Right lobe of liver (tissue), 4 donors: ENCODE results near the gene NLRC5.

Source experiments
- CTCF ChIP-seq, 4 donors: fragments of 200-600 bp in 3 of 4; fragments of 450-650 bp in 1 of 4; IDR thresholded peaks; one replicate each; pipeline versions ENCODE4 v1.5.1 to v1.8.0; 2016 to 2022; ENCODE audit warnings: antibody characterized with exemption in 4 of 4, mild to moderate bottlenecking in 2 of 4
- POLR2A ChIP-seq: fragments of 450-650 bp; IDR thresholded peaks from one replicate; pipeline ENCODE4 v1.6.1; 2017; ENCODE audit warnings: antibody characterized with exemption, mild to moderate bottlenecking
- donor health status: DM: no; HTN: no; CAD: no.
- donor health status: DM: no; HTN: no; CAD: no.
- donor health status: DM: no; HTN: yes; CAD: no.

- TF ChIP-seq CTCF (IDR thresholded peaks at IDR 0.05) (no peak), POLR2A (no peak)
These were observed 93.3 kb downstream of the NLRC5 start for GRCh38 chr16:57082664-57083063.
